Colonic mucosa (tissue), 4 donors: ENCODE measurements around the gene TCF4. TPM values are rescaled to one million over a fixed set of nuclear protein-coding genes. Genes with fewer than 3 reads are reported as not detected.

Source experiments
- DNase-seq: peaks from one replicate; pipeline ENCODE4 v3.0.0-alpha.2; 2020
- H3K27ac ChIP-seq: fragments of 200-600 bp; one replicate; pipeline ENCODE4 v1.8.0; 2021
- H3K27me3 ChIP-seq: fragments of 200-600 bp; one replicate; pipeline ENCODE4 v1.8.0; 2021
- H3K36me3 ChIP-seq: fragments of 200-600 bp; one replicate; pipeline ENCODE4 v1.8.0; 2021
- H3K4me1 ChIP-seq: fragments of 200-600 bp; one replicate; pipeline ENCODE4 v1.8.0; 2021; ENCODE audit warnings: mild to moderate bottlenecking
- H3K4me3 ChIP-seq: fragments of 200-600 bp; one replicate; pipeline ENCODE4 v1.8.0; 2021
- H3K9ac ChIP-seq, 2 donors: one replicate each; pipeline ENCODE4 v1.7.0; 2013; ENCODE audit warnings: control low read depth in 2 of 2, low read depth in 2 of 2, low read length in 2 of 2
- H3K9me3 ChIP-seq: fragments of 200-600 bp; one replicate; pipeline ENCODE4 v1.8.0; 2021
- CTCF ChIP-seq: fragments of 200-600 bp; IDR thresholded peaks from one replicate; pipeline ENCODE4 v1.8.0; 2022; ENCODE audit warnings: antibody characterized with exemption, mild to moderate bottlenecking
- intact Hi-C: fragments of 100-400 bp; cut with DNase I; formaldehyde crosslinking; loops from one replicate; pipeline ENCODE4 v1.14.1; 2022
- total RNA-seq, 2 donors: library from RNA; stranded (reverse); fragmentation: NEBNext Ultra II Directional in 1 of 2; extraction: Animal tissue kit (Norgen Biotek cat#: 25700) in 1 of 2; gene quantifications; one replicate each; pipeline ENCODE4 v1.2.1, GENCODE V29; 2021
- donor health status: healthy.
- donor health status: DM: no; HTN: no; CAD: no.
- donor health status: DM: no; HTN: no; CAD: no.

TCF4 gene
- total RNA-seq, 2 donors from 2014 or later = 9.8 to 29.0 TPM

- no peaks in the 10 kb centered on the region for H3K27me3 ChIP-seq
- no peaks in the 10 kb centered on the region for H3K36me3 ChIP-seq
- intact Hi-C loops = no loop called here
- H3K4me3 ChIP-seq = no peak overlapping the region
- H3K27ac ChIP-seq = no peak overlapping the region
- no peak for TF ChIP-seq CTCF
- no peaks in the 10 kb centered on the region for H3K9me3 ChIP-seq
- no peak overlapping the region for H3K9ac ChIP-seq
- H3K4me1 ChIP-seq = no peaks in the 10 kb centered on the region
- DNase-seq = no peak
Observed at GRCh38 chr18:55486936-55487335, 101.1 kb downstream of the TCF4 start.

GRCh38 chr18:55485666-55486065 is 102.3 kb downstream of the TCF4 start:
- Histone ChIP-seq H3K36me3 (no peaks in the 10 kb centered on the region), H3K27ac (no peak overlapping the region), H3K4me1 (no peaks in the 10 kb centered on the region), H3K9ac (no peak overlapping the region), H3K27me3 (no peaks in the 10 kb centered on the region), H3K9me3 (no peaks in the 10 kb centered on the region), H3K4me3 (no peak overlapping the region)
- TF ChIP-seq CTCF = no peak
- DNase-seq = no peak
- intact Hi-C loops = no loop called here

GRCh38 chr18:55484773-55485172 is 103.2 kb downstream of the TCF4 start:
- H3K27me3 ChIP-seq = no peaks in the 10 kb centered on the region
- no peak for DNase-seq
- no peak overlapping the region for H3K4me3 ChIP-seq
- H3K9ac ChIP-seq = no peak overlapping the region
- no peaks in the 10 kb centered on the region for H3K36me3 ChIP-seq
- intact Hi-C loops = no loop called here
- H3K9me3 ChIP-seq = no peaks in the 10 kb centered on the region
- H3K27ac ChIP-seq = no peak overlapping the region
- H3K4me1 ChIP-seq = no peaks in the 10 kb centered on the region
- TF ChIP-seq CTCF = no peak

DNA sequence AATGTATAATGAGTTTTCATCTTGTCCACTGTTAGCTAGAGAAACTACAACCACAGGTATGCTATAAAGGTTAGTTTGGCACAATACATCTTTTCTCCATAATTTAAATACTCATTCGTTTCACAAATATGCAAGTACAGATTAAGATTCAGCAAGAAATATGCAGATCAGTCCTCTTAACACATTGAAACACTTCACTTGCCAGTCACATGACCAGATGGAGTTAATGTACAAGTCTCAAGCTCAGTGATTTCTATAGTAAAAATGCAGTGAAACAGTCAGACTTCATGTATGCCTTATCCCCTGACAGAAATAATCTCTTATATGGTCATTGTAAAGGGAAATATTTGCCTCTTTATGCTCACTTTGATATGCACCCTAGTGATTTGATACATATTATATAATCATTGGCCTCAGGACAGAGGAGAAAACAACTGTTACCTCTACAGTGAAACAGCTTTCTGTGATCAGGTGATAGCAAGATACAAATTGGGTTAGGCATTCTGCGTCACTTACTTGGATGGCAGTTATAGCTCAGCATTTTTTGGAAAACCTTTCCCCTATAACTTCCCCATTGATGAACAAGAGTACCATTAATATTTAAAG is 104.6 kb downstream of the TCF4 start:
- no peak overlapping the region for H3K9ac ChIP-seq
- no peak for DNase-seq
- intact Hi-C loops = no loop called here
- H3K27ac ChIP-seq = no peak overlapping the region
- H3K9me3 ChIP-seq = no peaks in the 10 kb centered on the region
- no peaks in the 10 kb centered on the region for H3K36me3 ChIP-seq
- H3K27me3 ChIP-seq = no peaks in the 10 kb centered on the region
- TF ChIP-seq CTCF = no peak
- no peak overlapping the region for H3K4me3 ChIP-seq
- no peaks in the 10 kb centered on the region for H3K4me1 ChIP-seq

DNA sequence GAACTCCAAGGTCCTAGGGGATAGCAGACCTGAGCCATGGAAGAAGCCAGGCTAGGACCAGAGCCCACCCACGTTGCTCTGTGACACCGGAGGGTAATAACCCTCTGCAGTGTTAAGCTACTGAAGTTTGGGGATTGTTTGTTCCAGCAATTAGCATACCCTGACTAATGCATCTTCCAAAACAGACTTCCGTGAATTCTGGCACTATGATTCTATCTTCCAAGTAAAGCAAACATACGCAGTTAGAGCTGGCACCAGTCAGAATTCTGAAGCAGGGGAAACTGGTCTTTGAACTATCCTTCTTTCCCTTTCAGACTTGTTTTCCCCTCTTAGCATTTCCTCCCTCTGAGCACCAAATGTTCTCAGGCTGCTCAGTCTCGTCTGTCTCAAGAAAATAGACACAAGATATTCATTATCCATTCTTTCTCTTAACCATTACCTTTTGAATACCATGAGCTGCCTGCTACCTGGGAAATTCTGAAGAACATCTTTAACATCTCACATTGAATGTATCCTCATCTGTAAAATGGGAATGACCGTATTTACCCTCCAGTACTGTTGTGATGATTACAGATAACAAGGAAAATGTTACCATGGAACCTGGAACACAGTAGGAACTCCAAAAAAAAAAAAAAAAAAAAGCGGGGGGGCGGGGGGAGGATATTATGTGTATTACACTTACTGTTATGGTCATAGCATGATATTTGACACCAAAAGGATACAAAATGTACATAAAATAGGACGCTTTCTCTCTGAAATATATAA is 108.2 kb downstream of the TCF4 start:
- H3K9me3 ChIP-seq = no peaks in the 10 kb centered on the region
- DNase-seq = no peak
- no peak for TF ChIP-seq CTCF
- intact Hi-C loops = no loop called here
- no peaks in the 10 kb centered on the region for H3K4me1 ChIP-seq
- no peak overlapping the region for H3K27ac ChIP-seq
- H3K27me3 ChIP-seq = no peaks in the 10 kb centered on the region
- H3K4me3 ChIP-seq = no peak overlapping the region
- H3K9ac ChIP-seq = no peak overlapping the region
- no peaks in the 10 kb centered on the region for H3K36me3 ChIP-seq
